Transverse colon (tissue), 3 donors: ENCODE results near the gene ZNF804A.

Experiments
- POLR2A ChIP-seq: fragments of 450-650 bp; IDR thresholded peaks from one replicate; pipeline ENCODE4 v1.6.1; 2016; ENCODE audit warnings: antibody characterized with exemption, mild to moderate bottlenecking, moderate library complexity
- POLR2AphosphoS5 ChIP-seq, 3 donors: sonication (generic); formaldehyde crosslinking; IDR thresholded peaks; one replicate each; pipeline ENCODE4 v1.6.1; 2016; ENCODE audit warnings: antibody characterized with exemption in 3 of 3

GRCh38 chr2:184734338-184734737 lies 136.0 kb downstream of the ZNF804A start:
- no peak for TF ChIP-seq POLR2A
- TF ChIP-seq POLR2AphosphoS5 (IDR thresholded peaks at IDR 0.05) = no peak
